ENCODE measurements around the gene GRAMD2A.

The GRAMD2A gene

DNA sequence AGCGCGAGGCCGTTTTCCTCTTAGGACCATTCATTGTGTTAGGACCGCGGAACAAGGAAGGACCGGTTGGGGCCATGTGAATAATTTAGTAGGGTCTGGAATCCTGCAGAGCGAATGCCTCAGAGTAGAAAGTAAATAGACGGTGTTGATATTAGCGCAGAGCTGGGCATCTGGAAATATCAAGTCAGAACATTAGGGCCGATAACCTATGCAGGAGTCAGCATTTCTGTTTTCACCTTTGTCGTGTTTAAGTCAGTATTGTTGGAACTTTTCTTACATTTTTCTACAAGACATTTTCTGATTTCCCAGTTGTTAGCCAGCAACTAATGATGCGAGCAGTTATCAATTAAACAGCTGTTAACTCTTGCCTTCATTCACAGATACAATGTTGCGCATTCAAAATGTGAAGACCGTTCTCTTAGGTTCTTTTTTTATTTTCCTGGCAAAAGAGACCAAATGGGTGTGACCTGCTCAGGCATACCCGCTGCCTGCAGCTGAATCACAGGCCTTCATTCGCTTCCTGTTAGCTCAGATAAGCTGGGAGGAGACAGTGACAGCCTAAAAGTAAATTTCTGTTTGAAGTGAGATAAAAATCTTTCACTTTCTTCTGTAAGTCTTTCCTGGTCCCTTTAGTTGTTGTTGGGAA lies 34.4 kb upstream of the GRAMD2A start:
- H4K20me1 ChIP-seq: peaks cover 35% of the 10 kb centered on the region
- H3K36me3 ChIP-seq: no peaks in the 10 kb centered on the region
- TF ChIP-seq Cebpa-rat (IDR thresholded peaks at IDR 0.05): no peak
- peak overlapping the region; percentile 97 for H3K9ac ChIP-seq
- H3K4me1 ChIP-seq: peaks cover 37% of the 10 kb centered on the region
- peak overlapping the region; percentile 96 for H3K4me3 ChIP-seq
- no peaks in the 10 kb centered on the region for H3K27me3 ChIP-seq
- H3K4me2 ChIP-seq: peak overlapping the region; percentile 96
- no peaks in the 10 kb centered on the region for H3K9me3 ChIP-seq
- H3K27ac ChIP-seq: peak overlapping the region; percentile 97

DNA sequence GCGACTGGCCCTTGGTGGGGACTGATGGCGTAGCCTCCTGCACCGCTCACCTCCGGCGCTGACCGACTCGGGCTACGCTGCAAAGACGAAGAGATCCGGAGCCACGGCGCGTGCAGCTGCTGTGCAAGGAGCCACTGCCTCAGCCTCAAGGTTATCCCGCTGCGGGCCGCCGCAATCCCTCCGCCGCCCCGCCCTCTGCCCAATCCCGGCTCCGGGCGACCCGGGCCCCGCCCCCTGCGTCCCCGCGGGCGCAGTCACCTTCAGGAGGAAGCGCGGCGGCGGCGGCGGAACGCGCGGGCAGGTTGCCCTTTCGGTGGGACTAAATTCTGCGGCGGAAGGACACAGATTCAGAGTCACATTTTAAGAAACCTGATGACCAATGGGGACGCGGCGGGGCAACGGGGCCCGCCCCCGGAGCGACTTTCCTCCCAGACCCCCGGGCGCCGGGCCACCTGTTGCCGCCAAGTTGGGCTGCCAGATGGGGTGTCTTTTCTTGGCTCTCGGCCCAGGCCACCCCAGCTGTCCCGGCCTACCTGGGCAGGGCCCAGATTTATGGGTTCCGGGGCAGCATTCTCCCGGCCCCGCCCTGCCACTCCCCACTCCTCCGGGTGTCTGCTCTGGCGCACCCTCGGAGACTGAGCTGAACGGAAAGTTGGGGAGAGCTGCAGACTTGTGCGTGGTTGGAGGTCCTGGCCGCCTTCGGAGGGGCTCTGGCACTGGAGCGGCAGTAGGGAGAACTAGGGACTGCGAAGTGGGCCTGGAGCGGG lies 33.7 kb upstream of the GRAMD2A start, which contains the start of gene PKM:
Gene PKM (minus strand): TSS at position 125 of the 767 bp plus-strand sequence. CDS start 12,093 bp downstream, outside the sequence.
- peak within 1 kb of the TSS; percentile 96 for H3K4me3 ChIP-seq
- no peak for TF ChIP-seq Cebpa-rat (IDR thresholded peaks at IDR 0.05)
- H3K27me3 ChIP-seq: no peaks in the 10 kb centered on the region
- no peaks in the 10 kb centered on the region for H3K36me3 ChIP-seq
- H4K20me1 ChIP-seq: peaks cover 42% of the 10 kb centered on the region
- peak within 1 kb of the TSS; percentile 97 for H3K9ac ChIP-seq
- H3K4me1 ChIP-seq: peaks cover 39% of the 10 kb centered on the region
- no peaks in the 10 kb centered on the region for H3K9me3 ChIP-seq
- H3K4me2 ChIP-seq: peak within 1 kb of the TSS; percentile 96
- H3K27ac ChIP-seq: peak within 1 kb of the TSS; percentile 97

DNA sequence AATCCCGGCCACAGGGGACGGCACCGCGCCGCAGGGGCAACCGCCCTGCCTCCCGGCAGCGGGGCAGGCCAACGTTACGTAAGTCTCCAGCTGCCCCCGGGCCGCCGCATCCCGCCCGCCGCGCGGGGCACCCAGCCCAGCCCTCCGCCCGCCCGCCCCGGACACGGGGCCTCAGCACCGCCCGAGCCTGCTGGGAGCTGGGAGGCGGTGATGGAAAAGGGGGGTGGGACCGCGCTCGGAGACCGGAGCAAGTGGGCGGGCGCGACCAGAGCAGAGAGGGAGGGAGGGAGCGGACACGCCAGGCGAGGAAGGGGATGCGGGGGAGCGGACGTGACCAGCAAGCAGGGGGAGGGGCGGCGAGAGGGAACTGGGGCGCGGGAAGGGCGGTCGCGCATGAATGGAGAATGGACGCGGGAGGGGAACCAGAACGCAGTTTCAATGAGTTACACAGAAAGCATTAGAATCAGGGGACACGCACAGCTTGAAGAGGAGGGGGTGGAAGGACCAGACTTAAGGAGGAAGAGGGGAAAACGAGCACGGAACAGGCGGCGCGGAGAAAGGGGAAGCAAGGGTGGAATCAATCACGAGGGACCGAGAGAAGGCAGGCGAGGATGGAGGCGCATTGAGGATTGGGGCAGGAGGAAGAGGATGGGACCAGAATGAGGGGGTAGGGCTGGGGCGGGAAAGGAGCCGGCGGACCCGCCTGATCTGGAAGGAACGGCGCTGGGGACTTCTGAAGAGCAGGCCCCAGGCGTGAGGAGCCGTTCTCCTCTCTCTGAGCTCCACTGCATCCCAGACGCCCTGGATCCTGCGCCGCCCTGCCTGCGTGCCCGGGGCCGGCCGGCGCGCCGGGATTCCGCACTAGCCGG lies 32.8 kb upstream of the GRAMD2A start:
- Histone ChIP-seq H3K4me1 (peaks cover 47% of the 10 kb centered on the region), H3K27ac (peak overlapping the region; percentile 97), H3K9me3 (no peaks in the 10 kb centered on the region), H3K4me3 (peak overlapping the region; percentile 96), H3K4me2 (peak overlapping the region; percentile 96), H3K36me3 (peaks cover 7% of the 10 kb centered on the region; the same call in 1 of the 2 replicates), H4K20me1 (peaks cover 50% of the 10 kb centered on the region), H3K9ac (peak overlapping the region; percentile 97), H3K27me3 (no peaks in the 10 kb centered on the region)
- TF ChIP-seq Cebpa-rat (IDR thresholded peaks at IDR 0.05): no peak

DNA sequence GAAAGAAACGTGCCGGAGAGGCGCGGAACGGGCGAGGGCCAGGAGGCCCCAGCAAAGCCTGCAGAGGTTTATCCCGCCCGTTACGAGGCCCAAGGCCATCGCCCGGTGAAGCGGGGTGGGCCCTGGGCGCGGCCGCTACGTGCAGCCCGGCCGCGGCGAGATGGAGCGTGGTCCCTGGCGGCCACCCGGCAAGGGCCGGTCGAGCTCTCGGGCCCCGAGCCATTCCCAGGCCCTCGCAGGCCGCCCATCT lies 32.3 kb upstream of the GRAMD2A start:
- H3K27me3 ChIP-seq: no peaks in the 10 kb centered on the region
- no peaks in the 10 kb centered on the region for H3K9me3 ChIP-seq
- peak overlapping the region; percentile 97 for H3K9ac ChIP-seq
- H3K27ac ChIP-seq: peak overlapping the region; percentile 97
- peaks cover 56% of the 10 kb centered on the region for H4K20me1 ChIP-seq
- peaks cover 52% of the 10 kb centered on the region for H3K4me1 ChIP-seq
- peak overlapping the region; percentile 96 for H3K4me2 ChIP-seq
- peak overlapping the region; percentile 96 for H3K4me3 ChIP-seq
- TF ChIP-seq Cebpa-rat (IDR thresholded peaks at IDR 0.05): no peak
- H3K36me3 ChIP-seq: peaks cover 13% of the 10 kb centered on the region; the same call in 1 of the 2 replicates

DNA sequence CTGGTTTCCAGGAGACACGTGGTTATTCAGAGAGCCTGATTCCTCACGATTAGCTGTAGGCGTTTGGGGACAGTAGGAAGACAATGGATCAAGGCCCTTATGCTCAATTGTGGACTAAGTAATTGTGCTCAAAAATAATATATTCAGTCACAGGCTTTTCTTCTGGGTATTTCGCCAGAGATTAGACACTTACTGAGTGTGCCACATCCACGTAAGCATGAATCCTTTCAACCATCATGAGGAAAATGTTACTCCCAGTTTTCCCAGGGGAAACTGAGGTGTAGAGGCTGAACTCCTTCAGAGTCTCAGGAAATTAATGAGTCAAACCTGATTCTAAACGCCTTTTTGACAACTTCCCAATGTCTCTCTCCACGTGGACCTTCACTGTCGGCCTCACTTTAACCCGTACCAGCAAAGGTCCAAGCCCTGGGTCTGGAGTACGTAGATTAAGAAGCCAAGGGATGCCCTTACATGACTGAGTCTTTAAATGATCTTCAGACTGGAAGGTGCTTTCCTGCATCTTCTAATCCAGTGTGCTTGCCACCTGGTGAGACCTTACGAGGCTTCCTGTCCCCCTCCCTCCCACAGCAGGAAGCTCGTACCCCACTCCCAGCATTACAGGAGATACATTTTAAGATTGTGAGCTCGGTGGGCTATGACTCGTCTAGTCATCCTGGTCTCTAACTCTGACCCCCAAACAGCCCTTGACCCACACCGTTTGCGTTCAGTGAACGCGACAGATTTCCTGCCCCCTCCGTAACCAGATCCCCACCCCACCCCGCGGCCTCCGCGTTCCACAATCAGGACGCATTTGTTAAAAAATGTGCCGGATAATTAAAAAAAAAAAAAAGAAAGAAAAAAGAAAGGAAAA lies 31.7 kb upstream of the GRAMD2A start:
- H3K27me3 ChIP-seq: no peaks in the 10 kb centered on the region
- TF ChIP-seq Cebpa-rat (IDR thresholded peaks at IDR 0.05): no peak
- peak overlapping the region; percentile 96 for H3K4me3 ChIP-seq
- peak overlapping the region; percentile 97 for H3K27ac ChIP-seq
- peaks cover 56% of the 10 kb centered on the region for H3K4me1 ChIP-seq
- peak overlapping the region; percentile 97 for H3K9ac ChIP-seq
- peaks cover 19% of the 10 kb centered on the region for H3K36me3 ChIP-seq
- no peaks in the 10 kb centered on the region for H3K9me3 ChIP-seq
- peaks cover 61% of the 10 kb centered on the region for H4K20me1 ChIP-seq
- H3K4me2 ChIP-seq: peak overlapping the region; percentile 96

DNA sequence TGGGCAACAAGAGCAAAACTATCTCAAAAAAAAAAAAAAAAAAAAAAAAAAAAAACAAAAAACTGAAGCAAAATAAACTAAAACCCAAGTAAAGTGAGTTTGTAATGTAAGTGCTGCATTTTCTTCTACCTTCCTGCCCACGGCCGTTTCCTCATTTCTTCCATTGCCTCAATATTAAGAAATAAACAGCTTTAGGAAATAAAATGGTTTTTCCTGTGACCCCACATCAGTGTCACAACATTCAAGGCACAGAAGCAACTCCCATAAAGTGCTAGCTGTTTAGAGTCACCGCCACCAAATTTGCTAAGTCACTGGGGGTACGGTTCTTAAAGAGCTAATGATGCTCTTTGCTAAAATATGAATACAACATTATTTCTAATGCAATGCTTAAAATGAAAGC lies 30.1 kb upstream of the GRAMD2A start:
- no peaks in the 10 kb centered on the region for H3K9me3 ChIP-seq
- peaks cover 69% of the 10 kb centered on the region for H3K4me1 ChIP-seq
- peak overlapping the region; percentile 97 for H3K9ac ChIP-seq
- H3K4me2 ChIP-seq: peak overlapping the region; percentile 96
- H3K27me3 ChIP-seq: no peaks in the 10 kb centered on the region
- peaks cover 77% of the 10 kb centered on the region for H4K20me1 ChIP-seq
- H3K36me3 ChIP-seq: peaks cover 35% of the 10 kb centered on the region
- peak overlapping the region; percentile 96 for H3K4me3 ChIP-seq
- TF ChIP-seq Cebpa-rat (IDR thresholded peaks at IDR 0.05): no peak
- H3K27ac ChIP-seq: peak overlapping the region; percentile 97; the same call in 1 of the 2 replicates

DNA sequence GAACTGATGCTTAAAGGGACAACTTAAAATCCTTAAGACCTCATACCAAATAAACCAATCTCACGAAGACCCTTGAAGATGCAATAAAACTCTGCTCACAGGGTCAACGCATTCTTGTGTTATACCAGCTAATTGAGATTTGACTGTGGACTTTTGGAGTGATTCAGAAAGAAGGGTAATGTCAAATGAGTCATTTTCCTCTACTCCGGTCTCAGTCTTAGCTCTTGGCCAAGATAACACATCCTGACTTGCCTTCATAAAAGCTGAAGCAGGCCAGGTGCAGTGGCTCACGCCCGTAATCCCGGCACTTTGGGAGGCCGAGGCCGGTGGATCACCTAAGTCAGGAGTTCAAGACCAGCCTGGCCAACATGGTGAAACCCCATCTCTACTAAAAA lies 29.6 kb upstream of the GRAMD2A start:
- Histone ChIP-seq H3K9me3 (no peaks in the 10 kb centered on the region), H3K4me1 (peaks cover 67% of the 10 kb centered on the region), H3K9ac (peak overlapping the region; percentile 97), H4K20me1 (peaks cover 82% of the 10 kb centered on the region), H3K4me3 (peak overlapping the region; percentile 96), H3K27me3 (no peaks in the 10 kb centered on the region), H3K36me3 (peaks cover 40% of the 10 kb centered on the region), H3K4me2 (peak overlapping the region; percentile 96), H3K27ac (peak overlapping the region; percentile 23; the same call in 1 of the 2 replicates)
- no peak for TF ChIP-seq Cebpa-rat (IDR thresholded peaks at IDR 0.05)

DNA sequence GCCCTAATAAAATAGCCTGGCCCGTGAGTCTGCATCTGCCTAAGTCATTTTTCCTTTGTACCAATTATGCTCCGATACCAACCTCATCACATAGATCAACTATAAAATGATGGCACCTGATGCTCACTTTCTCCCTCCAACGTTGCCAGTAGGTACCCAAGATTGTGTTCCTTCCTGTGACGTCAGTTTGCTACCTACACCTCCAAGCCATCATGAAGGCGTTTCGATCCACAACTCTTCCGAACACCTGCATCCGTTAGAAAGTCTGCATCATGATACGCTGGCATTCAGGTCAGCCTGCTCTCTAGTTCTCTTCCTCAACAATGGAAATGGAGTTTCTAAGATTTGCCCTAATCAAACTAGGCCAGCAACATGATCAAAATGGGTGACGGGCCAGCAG lies 25.7 kb upstream of the GRAMD2A start:
- no peak overlapping the region for H3K27ac ChIP-seq
- H3K27me3 ChIP-seq: no peaks in the 10 kb centered on the region
- H3K4me3 ChIP-seq: no peak overlapping the region
- no peaks in the 10 kb centered on the region for H3K9me3 ChIP-seq
- H3K4me1 ChIP-seq: peaks cover 59% of the 10 kb centered on the region
- no peak for TF ChIP-seq Cebpa-rat (IDR thresholded peaks at IDR 0.05)
- H3K9ac ChIP-seq: no peak overlapping the region
- peaks cover 78% of the 10 kb centered on the region for H3K36me3 ChIP-seq
- H4K20me1 ChIP-seq: peaks cover 100% of the 10 kb centered on the region
- peak overlapping the region; percentile 29; the same call in 1 of the 2 replicates for H3K4me2 ChIP-seq

DNA sequence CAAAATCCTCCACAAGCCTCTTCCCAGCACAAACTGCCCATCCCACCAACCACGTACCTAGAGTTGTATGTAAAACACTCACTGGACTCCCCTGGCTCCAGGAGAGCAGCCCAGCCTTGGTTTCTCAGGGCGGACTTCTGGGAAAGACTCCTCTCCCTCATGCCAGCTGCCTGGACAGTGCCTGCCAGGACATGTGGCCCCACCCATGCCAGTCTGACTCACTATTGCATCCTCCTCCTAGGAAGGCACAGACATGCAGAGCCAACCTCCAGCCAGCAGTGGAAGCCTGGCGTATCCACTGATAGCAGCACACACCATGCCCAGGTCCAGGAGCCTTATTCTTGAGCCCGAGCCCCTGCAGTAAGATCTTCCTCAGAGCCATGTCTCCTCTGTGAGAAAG lies 24.8 kb upstream of the GRAMD2A start:
- TF ChIP-seq Cebpa-rat (IDR thresholded peaks at IDR 0.05): no peak
- no peaks in the 10 kb centered on the region for H3K9me3 ChIP-seq
- peaks cover 87% of the 10 kb centered on the region for H3K36me3 ChIP-seq
- H3K27ac ChIP-seq: no peak overlapping the region
- H3K27me3 ChIP-seq: no peaks in the 10 kb centered on the region
- H3K9ac ChIP-seq: no peak overlapping the region
- no peak overlapping the region for H3K4me3 ChIP-seq
- peak overlapping the region; percentile 13; the same call in 1 of the 2 replicates for H3K4me2 ChIP-seq
- H4K20me1 ChIP-seq: peaks cover 100% of the 10 kb centered on the region
- peaks cover 50% of the 10 kb centered on the region for H3K4me1 ChIP-seq

Measured in BLaER1 (cell line).